Mesenchymal stem cell (in vitro differentiated cells and primary cell): Measurements from ENCODE around the gene PCYT1B.

Source experiments
- DNase-seq: peaks from one replicate; pipeline ENCODE4 v3.0.0-alpha.2; 2013
- H2AFZ ChIP-seq: one replicate; pipeline ENCODE4 v1.6.1; 2013; ENCODE audit warnings: low read depth, mild to moderate bottlenecking, control low read depth, inconsistent platforms, low read length, moderate library complexity
- H2AK5ac ChIP-seq: 2 replicates; pipeline ENCODE4 v1.6.1; 2013; ENCODE audit warnings: low read length, moderate library complexity, mild to moderate bottlenecking, inconsistent platforms; ENCODE audit not compliant: severe bottlenecking
- H2BK120ac ChIP-seq: one replicate; pipeline ENCODE4 v1.6.1; 2013; ENCODE audit warnings: low read depth, mild to moderate bottlenecking, inconsistent platforms, low read length, moderate library complexity
- H2BK12ac ChIP-seq, 2 experiments: one replicate each; pipeline ENCODE4 v1.6.1; 2013; ENCODE audit warnings: inconsistent platforms in 2 of 2, low read length in 2 of 2, mild to moderate bottlenecking in 2 of 2, moderate library complexity in 2 of 2, control low read depth in 1 of 2
- H2BK15ac ChIP-seq: one replicate; pipeline ENCODE4 v1.6.1; 2013; ENCODE audit warnings: mild to moderate bottlenecking, low read depth, inconsistent platforms; ENCODE audit not compliant: poor library complexity, severe bottlenecking
- H2BK5ac ChIP-seq: 2 replicates; pipeline ENCODE4 v1.6.1; 2013; ENCODE audit warnings: low read depth, mild to moderate bottlenecking, low read length, control low read depth, inconsistent platforms; ENCODE audit not compliant: poor library complexity, severe bottlenecking
- H3K14ac ChIP-seq, 2 experiments: one replicate each; pipeline ENCODE4 v1.6.1; 2013; ENCODE audit warnings: inconsistent platforms in 2 of 2, low read length in 2 of 2, control low read depth in 1 of 2, mild to moderate bottlenecking in 1 of 2, moderate library complexity in 1 of 2
- H3K18ac ChIP-seq, 2 experiments: one replicate each; pipeline ENCODE4 v1.6.1; 2013; ENCODE audit warnings: inconsistent platforms in 2 of 2, low read length in 2 of 2, control low read depth in 1 of 2, low read depth in 1 of 2, mild to moderate bottlenecking in 1 of 2
- H3K23ac ChIP-seq, 2 experiments: one replicate each; pipeline ENCODE4 v1.6.1; 2013; ENCODE audit warnings: inconsistent platforms in 2 of 2, low read length in 2 of 2, mild to moderate bottlenecking in 2 of 2, moderate library complexity in 2 of 2, control low read depth in 1 of 2
- H3K27ac ChIP-seq: 2 replicates; pipeline ENCODE4 v1.5.1; 2013; ENCODE audit warnings: mild to moderate bottlenecking, moderate library complexity, low read length, control low read depth, inconsistent platforms; ENCODE audit not compliant: poor library complexity, severe bottlenecking
- H3K27me3 ChIP-seq, 2 experiments: 2 replicates each; pipeline versions ENCODE4 v1.6.1 to v1.7.0; 2013; ENCODE audit warnings: low read length in 2 of 2, mild to moderate bottlenecking in 2 of 2, moderate library complexity in 2 of 2, control low read depth in 1 of 2, inconsistent platforms in 1 of 2; ENCODE audit not compliant: control insufficient read depth in 1 of 2, insufficient read depth in 1 of 2
- H3K36me3 ChIP-seq, 2 experiments: 2 replicates each; pipeline versions ENCODE4 v1.6.1 to v1.7.0; 2013; ENCODE audit warnings: low read length in 2 of 2, control low read depth in 1 of 2, inconsistent platforms in 1 of 2, low read depth in 1 of 2, mild to moderate bottlenecking in 1 of 2; ENCODE audit not compliant: insufficient read depth in 2 of 2, control insufficient read depth in 1 of 2
- H3K4ac ChIP-seq, 2 experiments: one replicate each; pipeline ENCODE4 v1.6.1; 2013; ENCODE audit warnings: inconsistent platforms in 2 of 2, low read length in 2 of 2, mild to moderate bottlenecking in 2 of 2, moderate library complexity in 2 of 2, control low read depth in 1 of 2, low read depth in 1 of 2
- H3K4me1 ChIP-seq: 2 replicates; pipeline ENCODE4 v1.6.1; 2013; ENCODE audit warnings: low read depth, low read length, control low read depth; ENCODE audit not compliant: control insufficient read depth, insufficient read depth
- H3K4me2 ChIP-seq: 2 replicates; pipeline ENCODE4 v1.6.1; 2013; ENCODE audit warnings: low read length, mild to moderate bottlenecking, inconsistent platforms; ENCODE audit not compliant: poor library complexity, severe bottlenecking
- H3K4me3 ChIP-seq, 2 experiments: 2 replicates each; pipeline versions ENCODE4 v1.5.1 to v1.7.0; 2013; ENCODE audit warnings: low read length in 2 of 2, mild to moderate bottlenecking in 2 of 2, control low read depth in 1 of 2, low read depth in 1 of 2; ENCODE audit not compliant: insufficient read depth in 1 of 2
- H3K79me1 ChIP-seq: replicated peaks from 2 replicates; pipeline ENCODE4 v1.6.1; 2013; ENCODE audit warnings: mild to moderate bottlenecking, control low read depth, low read length, inconsistent platforms; ENCODE audit not compliant: poor library complexity, severe bottlenecking
- H3K9ac ChIP-seq: 2 replicates; pipeline ENCODE4 v1.7.0; 2013; ENCODE audit warnings: mild to moderate bottlenecking, low read length, moderate library complexity
- H3K9me3 ChIP-seq: 2 replicates; pipeline ENCODE4 v1.7.0; 2013; ENCODE audit warnings: mild to moderate bottlenecking, low read length; ENCODE audit not compliant: control insufficient read depth
- H4K8ac ChIP-seq: one replicate; pipeline ENCODE4 v1.6.1; 2013; ENCODE audit warnings: inconsistent platforms, mild to moderate bottlenecking, low read length, moderate library complexity
- H4K91ac ChIP-seq: one replicate; pipeline ENCODE4 v1.6.1; 2013; ENCODE audit warnings: mild to moderate bottlenecking, low read length, inconsistent platforms
- WGBS: methylation state at CpG from one replicate; pipeline ENCODE4 v1.1.7; 2013; ENCODE audit warnings: mixed read lengths; 5-methylcytosine and 5-hydroxymethylcytosine counted together

The PCYT1B gene

DNA sequence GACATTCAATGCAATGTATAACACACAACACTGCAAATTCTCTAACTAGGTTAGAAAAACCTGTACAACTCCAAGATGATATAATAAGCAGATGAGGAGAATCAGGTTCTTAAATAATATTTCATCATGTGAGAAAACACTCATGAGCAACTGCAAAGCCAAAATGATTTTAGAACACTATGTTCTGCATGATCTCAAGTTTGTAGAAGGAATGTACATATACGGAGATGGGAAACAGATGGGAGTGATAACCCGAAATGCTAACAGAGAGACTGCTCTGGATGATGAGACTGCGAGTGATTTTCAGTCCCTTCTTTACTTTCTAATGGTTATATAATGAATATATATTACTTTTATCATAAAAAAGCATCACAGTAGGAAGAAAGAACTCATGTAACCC lies 80.9 kb downstream of the PCYT1B start:
- no peaks in the 10 kb centered on the region for H3K36me3 ChIP-seq
- no peak overlapping the region for H2BK120ac ChIP-seq
- no peak overlapping the region for H3K4me2 ChIP-seq
- no peaks in the 10 kb centered on the region for H3K4me1 ChIP-seq
- WGBS: no CpG with 5 or more reads among the region's 3 CpGs
- H3K18ac ChIP-seq: no peak overlapping the region
- no peak overlapping the region for H2BK15ac ChIP-seq
- H3K14ac ChIP-seq: no peak overlapping the region
- no peak overlapping the region for H2AFZ ChIP-seq
- no peak overlapping the region for H2AK5ac ChIP-seq
- no peak for DNase-seq
- H3K9ac ChIP-seq: no peak overlapping the region
- H2BK12ac ChIP-seq: no peak overlapping the region
- H3K4ac ChIP-seq: no peak overlapping the region
- H3K79me1 ChIP-seq: no peaks in the 10 kb centered on the region
- peaks cover 0 to 33% of the 10 kb centered on the region in 2 experiments for H3K27me3 ChIP-seq
- no peak overlapping the region for H3K27ac ChIP-seq
- no peak overlapping the region for H3K4me3 ChIP-seq
- H4K8ac ChIP-seq: no peak overlapping the region
- no peak overlapping the region for H4K91ac ChIP-seq
- no peaks in the 10 kb centered on the region for H3K9me3 ChIP-seq
- H3K23ac ChIP-seq: no peak overlapping the region
- no peak overlapping the region for H2BK5ac ChIP-seq

DNA sequence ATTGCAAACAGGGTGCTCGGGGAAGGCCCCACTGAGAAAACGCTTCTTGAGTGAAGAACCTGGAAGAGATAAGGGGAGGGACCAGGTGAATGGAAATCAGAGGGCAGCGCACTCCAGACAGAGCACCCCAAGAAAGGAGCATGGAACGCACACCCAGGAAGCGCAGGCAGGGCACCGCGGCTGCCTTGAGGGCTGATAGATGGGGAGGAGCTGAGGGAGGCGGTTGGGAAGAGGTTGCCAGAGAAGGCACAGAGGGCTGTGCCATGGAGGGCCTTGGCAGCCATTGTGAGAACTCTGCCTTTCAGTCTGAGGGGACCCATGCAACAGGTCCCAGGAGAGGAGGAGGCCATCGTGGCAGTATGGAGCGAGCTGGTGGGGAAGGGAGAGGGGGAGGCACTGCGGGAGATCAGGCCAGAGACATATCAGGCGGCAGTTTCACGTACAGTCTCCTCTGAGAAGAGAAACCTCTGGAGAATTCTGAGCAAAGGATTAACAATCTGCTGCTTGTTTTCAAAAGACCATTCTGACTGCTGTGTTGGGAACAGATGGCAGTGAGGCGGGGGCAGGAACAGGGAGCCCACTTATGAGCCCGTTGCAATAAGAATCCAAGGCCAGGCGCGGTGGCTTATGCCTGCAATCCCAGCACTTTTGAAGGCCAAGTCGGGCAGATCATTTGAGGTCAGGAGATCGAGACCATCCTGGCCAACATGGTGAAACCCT lies 83.7 kb downstream of the PCYT1B start:
- Histone ChIP-seq H3K18ac (no peak overlapping the region), H2BK120ac (no peak overlapping the region), H3K36me3 (no peaks in the 10 kb centered on the region), H3K9me3 (no peaks in the 10 kb centered on the region), H2BK12ac (no peak overlapping the region), H3K27me3 (peaks cover 0 to 38% of the 10 kb centered on the region in 2 experiments), H2AFZ (no peak overlapping the region), H3K4me3 (no peak overlapping the region), H3K4me1 (no peaks in the 10 kb centered on the region), H3K9ac (no peak overlapping the region), H3K23ac (no peak overlapping the region), H2BK15ac (no peak overlapping the region), H3K4me2 (no peak overlapping the region), H4K91ac (no peak overlapping the region), H3K4ac (no peak overlapping the region), H2AK5ac (no peak overlapping the region), H2BK5ac (no peak overlapping the region), H3K14ac (no peak overlapping the region), H3K27ac (no peak overlapping the region), H4K8ac (no peak overlapping the region), H3K79me1 (no peaks in the 10 kb centered on the region)
- no peak for DNase-seq
- 91% methylated on average over 16 of the region's 19 CpGs for WGBS

DNA sequence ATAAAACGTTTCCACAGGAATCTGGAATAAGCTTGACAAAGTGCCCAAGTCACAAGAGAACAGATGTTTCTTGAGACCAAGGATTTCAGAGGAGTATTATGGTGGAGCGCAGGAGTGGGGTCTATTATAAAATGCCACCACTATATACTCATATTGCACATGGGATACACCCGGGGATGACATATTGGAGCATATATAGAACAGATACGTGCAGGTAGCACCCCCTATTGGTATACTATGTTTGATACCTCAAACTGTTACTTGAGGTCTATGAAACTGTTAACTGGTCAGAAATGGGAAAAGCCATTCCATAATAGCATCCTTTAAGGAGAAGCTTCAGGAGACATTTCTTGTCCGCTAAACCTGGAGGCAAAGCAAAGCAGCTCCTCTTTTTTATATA lies 86.0 kb downstream of the PCYT1B start:
- no peak overlapping the region for H2BK5ac ChIP-seq
- H4K91ac ChIP-seq: no peak overlapping the region
- no peak overlapping the region for H3K4me2 ChIP-seq
- H3K14ac ChIP-seq: no peak overlapping the region
- DNase-seq: no peak
- H3K4ac ChIP-seq: no peak overlapping the region
- no peak overlapping the region for H3K4me3 ChIP-seq
- no peak overlapping the region for H2AFZ ChIP-seq
- H3K27ac ChIP-seq: no peak overlapping the region
- H2BK15ac ChIP-seq: no peak overlapping the region
- no peak overlapping the region for H3K18ac ChIP-seq
- no peak overlapping the region for H2BK12ac ChIP-seq
- H3K9me3 ChIP-seq: no peaks in the 10 kb centered on the region
- H3K36me3 ChIP-seq: no peaks in the 10 kb centered on the region
- no peak overlapping the region for H3K9ac ChIP-seq
- 78% methylated on average over 1 of the region's 5 CpGs for WGBS
- no peak overlapping the region for H2BK120ac ChIP-seq
- H3K79me1 ChIP-seq: no peaks in the 10 kb centered on the region
- H4K8ac ChIP-seq: no peak overlapping the region
- no peak overlapping the region for H3K23ac ChIP-seq
- H3K4me1 ChIP-seq: no peaks in the 10 kb centered on the region
- H2AK5ac ChIP-seq: no peak overlapping the region
- H3K27me3 ChIP-seq: peaks cover 0 to 30% of the 10 kb centered on the region in 2 experiments

DNA sequence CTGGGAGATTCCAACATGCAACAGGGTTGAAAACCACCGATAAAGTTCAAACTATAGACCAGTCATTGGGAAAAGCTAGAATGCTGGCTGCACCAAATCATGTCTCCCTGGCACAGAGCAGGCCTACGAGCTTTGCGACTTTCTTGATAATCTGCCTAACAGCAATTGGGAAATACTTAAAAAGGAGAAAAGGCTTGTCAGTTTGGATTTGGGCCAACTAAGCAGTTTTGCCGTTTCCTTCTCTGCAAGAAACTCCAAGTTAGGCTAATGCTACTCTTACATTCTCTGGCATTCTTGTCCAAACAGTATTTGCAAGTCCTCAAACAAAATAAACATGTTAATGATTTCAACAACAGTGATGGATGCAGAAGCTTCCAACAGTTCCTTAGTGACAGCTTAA lies 94.1 kb downstream of the PCYT1B start:
- Histone ChIP-seq H3K14ac (no peak overlapping the region), H3K27me3 (peaks cover 0 to 11% of the 10 kb centered on the region in 2 experiments)

More for the DNA sequence above, 94.1 kb downstream of the PCYT1B start:
- Histone ChIP-seq H3K27ac (no peak overlapping the region), H2BK5ac (no peak overlapping the region), H3K4me2 (no peak overlapping the region), H3K9ac (no peak overlapping the region), H3K4me3 (no peak overlapping the region), H4K91ac (no peak overlapping the region), H3K23ac (no peak overlapping the region), H3K36me3 (no peaks in the 10 kb centered on the region), H3K79me1 (no peaks in the 10 kb centered on the region), H3K4ac (no peak overlapping the region), H2AK5ac (no peak overlapping the region), H2BK120ac (no peak overlapping the region), H3K4me1 (no peaks in the 10 kb centered on the region), H2BK12ac (no peak overlapping the region), H3K9me3 (no peaks in the 10 kb centered on the region), H4K8ac (no peak overlapping the region), H2AFZ (no peak overlapping the region), H3K18ac (no peak overlapping the region), H2BK15ac (no peak overlapping the region)
- DNase-seq: no peak
- WGBS: 84% methylated on average over 4 of the region's 4 CpGs
